Gastroesophageal sphincter (tissue), 4 donors: ENCODE data around the gene NISCH. TPM values are rescaled to one million over a fixed set of nuclear protein-coding genes. Genes with fewer than 3 reads are reported as not detected.

Experiments used
- ATAC-seq: fragments of 150-250 bp; one replicate; pipeline ENCODE4 v1.9.1; 2016; ENCODE audit warnings: mild to moderate bottlenecking, moderate library complexity
- H3K27ac ChIP-seq, 4 donors: fragments of 200-600 bp; sonication (generic) in 3 of 4; 1 replicate in 3 of 4; 2 replicates in 1 of 4; pipeline ENCODE4 v1.5.1; 2016 to 2019
- H3K27me3 ChIP-seq: fragments of 200-600 bp; sonication (generic); one replicate; pipeline ENCODE4 v1.5.1; 2019
- H3K36me3 ChIP-seq, 2 donors: fragments of 200-600 bp; sonication (generic); one replicate each; pipeline ENCODE4 v1.5.1; 2019; ENCODE audit warnings: control low read depth in 1 of 2
- H3K4me1 ChIP-seq, 3 donors: fragments of 200-600 bp; sonication (generic); 1 replicate in 2 of 3; 2 replicates in 1 of 3; pipeline ENCODE4 v1.5.1; 2016 to 2019; ENCODE audit warnings: control low read depth in 2 of 3
- H3K4me3 ChIP-seq, 2 donors: fragments of 200-600 bp; sonication (generic); one replicate each; pipeline ENCODE4 v1.5.1; 2019; ENCODE audit warnings: mild to moderate bottlenecking in 1 of 2, moderate library complexity in 1 of 2
- H3K9me3 ChIP-seq, 3 donors: fragments of 200-600 bp; sonication (generic); one replicate each; pipeline ENCODE4 v1.5.1; 2017 to 2019; ENCODE audit warnings: control low read depth in 2 of 3
- EP300 ChIP-seq: sonication (generic); formaldehyde crosslinking; IDR thresholded peaks from one replicate; pipeline ENCODE4 v1.6.1; 2017; ENCODE audit warnings: antibody characterized with exemption, mild to moderate bottlenecking
- POLR2A ChIP-seq, 2 donors: fragments of 450-650 bp; IDR thresholded peaks; one replicate each; pipeline ENCODE4 v1.6.1; 2017; ENCODE audit warnings: antibody characterized with exemption in 2 of 2, mild to moderate bottlenecking in 2 of 2, moderate library complexity in 1 of 2
- POLR2AphosphoS5 ChIP-seq: sonication (generic); formaldehyde crosslinking; IDR thresholded peaks from one replicate; pipeline ENCODE4 v1.6.1; 2017; ENCODE audit warnings: antibody characterized with exemption
- WGBS, 2 donors: methylation state at CpG; one replicate each; pipeline ENCODE4 v1.1.5; 2018; ENCODE audit warnings: low coverage in 1 of 2; 5-methylcytosine and 5-hydroxymethylcytosine counted together
- total RNA-seq, 4 donors: library from RNA; depleted of rRNA; stranded (reverse); fragments of >200 nt; gene quantifications; one replicate each; pipeline ENCODE4 v1.1.0, GENCODE V29; 2016
- TF ChIP-seq, protein P1 (sequence below), 4 experiments: fragments of 200-600 bp in 2 of 4; fragments of 450-650 bp in 2 of 4; sonication (generic) in 1 of 4; IDR thresholded peaks; one replicate each; pipeline ENCODE4 v1.5.1; 2017 to 2019; ENCODE audit warnings: antibody characterized with exemption in 4 of 4, mild to moderate bottlenecking in 2 of 4, moderate library complexity in 2 of 4

The NISCH gene
- total RNA-seq, 4 donors from 2014 or later, result 56.7 to 95.9 (median 78.9) TPM

DNA sequence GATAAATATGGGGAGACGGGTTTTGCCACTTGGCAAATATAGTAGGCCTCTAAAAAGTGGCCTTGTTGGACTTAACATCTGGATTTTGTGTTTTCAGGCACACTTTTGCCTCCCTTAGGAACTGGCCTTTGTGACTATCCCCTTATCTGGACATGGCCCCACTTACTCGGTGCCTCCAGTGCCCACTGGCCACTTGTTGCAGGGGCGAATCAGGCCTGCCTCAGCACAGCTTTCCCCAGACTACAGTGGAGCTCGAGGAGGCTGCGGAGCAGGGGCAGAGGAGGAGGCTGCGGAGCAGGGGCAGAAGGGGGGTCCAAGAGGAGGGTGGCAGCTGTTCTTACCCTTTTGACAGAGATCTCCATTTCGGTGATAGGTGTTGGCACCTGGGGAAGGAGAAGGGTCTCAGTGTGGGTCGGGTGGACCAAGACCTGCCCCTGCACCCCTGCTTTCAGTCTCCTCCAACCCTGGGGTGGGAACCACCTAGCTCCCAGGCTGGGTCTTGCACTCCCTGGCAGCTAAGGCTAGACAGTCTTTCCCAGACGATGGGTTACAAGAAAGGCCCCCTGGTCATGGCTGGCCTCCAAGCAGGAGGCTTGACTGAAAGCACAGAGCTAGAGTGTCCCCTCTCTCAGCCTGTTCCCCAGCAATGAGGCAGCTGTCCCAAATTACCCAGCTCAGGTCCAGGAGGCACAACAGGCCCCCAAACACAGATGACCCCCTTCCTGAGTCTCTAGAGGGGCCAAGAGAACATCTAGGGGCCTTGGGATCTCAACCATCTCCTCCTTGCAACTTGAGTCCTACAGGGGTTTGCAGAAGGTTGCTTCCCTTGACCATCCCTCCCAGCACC is 16.6 kb upstream of the NISCH start:
- H3K4me3 ChIP-seq, result no peak overlapping the region
- no peak for ATAC-seq
- no peaks in the 10 kb centered on the region for H3K9me3 ChIP-seq
- peaks cover 0 to 8% (median 0%) of the 10 kb centered on the region in 3 donors for H3K4me1 ChIP-seq
- no peaks in the 10 kb centered on the region for H3K36me3 ChIP-seq
- WGBS, 2 donors, result 60 to 77% methylated on average over 1 to 4 of the region's 9 CpGs
- no peak overlapping the region for H3K27ac ChIP-seq
- TF ChIP-seq POLR2AphosphoS5, result no peak
- no peak for TF ChIP-seq EP300
- no peak for TF ChIP-seq POLR2A (IDR thresholded peaks at IDR 0.05)
- TF ChIP-seq, protein P1, sequence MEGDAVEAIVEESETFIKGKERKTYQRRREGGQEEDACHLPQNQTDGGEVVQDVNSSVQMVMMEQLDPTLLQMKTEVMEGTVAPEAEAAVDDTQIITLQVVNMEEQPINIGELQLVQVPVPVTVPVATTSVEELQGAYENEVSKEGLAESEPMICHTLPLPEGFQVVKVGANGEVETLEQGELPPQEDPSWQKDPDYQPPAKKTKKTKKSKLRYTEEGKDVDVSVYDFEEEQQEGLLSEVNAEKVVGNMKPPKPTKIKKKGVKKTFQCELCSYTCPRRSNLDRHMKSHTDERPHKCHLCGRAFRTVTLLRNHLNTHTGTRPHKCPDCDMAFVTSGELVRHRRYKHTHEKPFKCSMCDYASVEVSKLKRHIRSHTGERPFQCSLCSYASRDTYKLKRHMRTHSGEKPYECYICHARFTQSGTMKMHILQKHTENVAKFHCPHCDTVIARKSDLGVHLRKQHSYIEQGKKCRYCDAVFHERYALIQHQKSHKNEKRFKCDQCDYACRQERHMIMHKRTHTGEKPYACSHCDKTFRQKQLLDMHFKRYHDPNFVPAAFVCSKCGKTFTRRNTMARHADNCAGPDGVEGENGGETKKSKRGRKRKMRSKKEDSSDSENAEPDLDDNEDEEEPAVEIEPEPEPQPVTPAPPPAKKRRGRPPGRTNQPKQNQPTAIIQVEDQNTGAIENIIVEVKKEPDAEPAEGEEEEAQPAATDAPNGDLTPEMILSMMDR (IDR thresholded peaks at IDR 0.05), result no peak
- H3K27me3 ChIP-seq, result no peaks in the 10 kb centered on the region

DNA sequence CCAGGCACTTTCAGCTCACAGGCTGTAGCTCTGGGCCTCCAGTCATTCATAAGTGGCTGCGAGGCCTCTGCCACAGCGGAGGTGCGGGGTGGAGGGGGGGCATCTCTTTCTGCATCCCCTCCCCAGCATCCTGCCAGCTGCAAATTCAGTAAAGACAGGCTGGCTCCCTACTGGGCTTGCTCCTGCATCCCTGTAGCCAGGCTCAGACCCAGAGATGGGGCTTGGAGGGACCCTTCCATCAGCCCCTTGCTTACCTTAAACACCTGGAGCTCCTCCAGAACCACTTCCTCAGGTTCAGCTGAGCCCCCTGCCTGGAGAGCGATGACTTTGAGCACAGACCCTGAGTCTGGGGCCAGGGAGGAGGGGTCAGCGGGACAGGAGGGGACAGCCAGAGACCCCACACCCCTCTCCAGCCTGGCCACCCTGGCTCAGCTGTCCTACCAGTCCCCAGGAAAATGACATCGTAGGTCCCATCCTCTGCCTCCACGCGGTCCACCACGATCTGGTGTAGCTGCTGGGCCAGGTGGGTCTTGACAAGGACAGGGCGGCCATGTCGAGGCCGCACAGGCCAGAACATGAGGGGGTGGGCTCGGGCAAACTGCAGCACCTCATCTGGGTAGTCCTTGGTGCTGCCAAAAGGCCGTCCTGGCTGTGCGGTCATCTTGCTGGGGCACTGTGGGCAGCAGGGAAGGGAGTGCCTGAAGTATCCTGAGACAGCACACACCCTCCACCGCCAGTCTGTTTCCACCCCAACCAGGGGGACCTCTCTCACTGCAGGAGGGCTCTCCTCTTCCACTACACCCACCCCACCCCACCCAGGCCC is 15.8 kb upstream of the NISCH start:
- Histone ChIP-seq H3K36me3 (no peaks in the 10 kb centered on the region), H3K27me3 (no peaks in the 10 kb centered on the region), H3K4me1 (peaks cover 0 to 10% (median 0%) of the 10 kb centered on the region in 3 donors), H3K4me3 (no peak overlapping the region), H3K9me3 (no peaks in the 10 kb centered on the region), H3K27ac (no peak overlapping the region)
- WGBS, 2 donors, result 93% methylated on average over 3 of the region's 16 CpGs; no CpG with 5 or more reads in 1 of the 2 donors
- TF ChIP-seq POLR2AphosphoS5 (no peak), EP300 (no peak), POLR2A (IDR thresholded peaks at IDR 0.05) (no peak)
- TF ChIP-seq, protein P1 (IDR thresholded peaks at IDR 0.05), result no peak
- no peak for ATAC-seq

DNA sequence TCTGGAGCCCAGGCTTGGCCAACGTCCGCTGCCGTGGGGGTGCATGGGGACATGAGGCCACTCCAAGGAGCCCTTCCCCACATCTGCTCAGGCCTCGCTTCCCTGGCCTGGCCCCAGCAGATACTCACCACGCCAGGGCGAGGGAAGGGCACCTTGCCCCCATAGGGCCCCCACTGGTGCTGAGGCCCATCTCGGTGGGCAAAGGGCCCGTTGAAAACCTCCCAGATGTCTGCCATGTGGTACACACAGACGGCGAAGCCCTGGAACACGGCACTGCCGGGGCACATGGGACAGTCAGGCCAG is 15.2 kb upstream of the NISCH start:
- ATAC-seq, result no peak
- no peaks in the 10 kb centered on the region for H3K27me3 ChIP-seq
- no CpG with 5 or more reads among the region's 12 CpGs for WGBS, 2 donors
- H3K9me3 ChIP-seq, result no peaks in the 10 kb centered on the region
- H3K4me3 ChIP-seq, result no peak overlapping the region
- H3K36me3 ChIP-seq, result no peaks in the 10 kb centered on the region
- H3K27ac ChIP-seq, result no peak overlapping the region
- H3K4me1 ChIP-seq, result peaks cover 0 to 15% (median 0%) of the 10 kb centered on the region in 3 donors
- TF ChIP-seq EP300, result no peak
- TF ChIP-seq POLR2A (IDR thresholded peaks at IDR 0.05), result no peak
- TF ChIP-seq, protein P1 (IDR thresholded peaks at IDR 0.05), result no peak
- no peak for TF ChIP-seq POLR2AphosphoS5

DNA sequence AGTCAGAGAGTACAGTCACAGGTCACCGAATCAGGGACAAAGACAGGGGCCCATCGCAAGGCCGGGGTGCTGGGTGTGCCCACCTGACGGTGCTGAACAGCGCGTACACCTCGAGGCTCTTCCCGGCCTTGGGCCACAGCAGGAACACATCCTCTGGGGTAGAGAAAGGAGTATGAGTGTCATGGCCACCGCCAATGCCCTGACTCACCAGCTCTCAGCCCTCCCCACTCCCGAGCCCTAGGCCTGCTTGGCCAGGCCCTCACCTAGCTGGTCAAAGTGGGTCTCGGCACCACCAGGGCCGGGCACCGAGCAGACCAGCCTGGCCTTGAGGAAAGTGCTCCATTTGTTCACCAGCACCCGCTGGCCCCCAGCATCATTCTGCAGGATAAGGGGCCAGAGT is 14.7 kb upstream of the NISCH start:
- Histone ChIP-seq H3K4me3 (no peak overlapping the region), H3K27ac (no peak overlapping the region), H3K27me3 (no peaks in the 10 kb centered on the region), H3K36me3 (no peaks in the 10 kb centered on the region), H3K9me3 (no peaks in the 10 kb centered on the region), H3K4me1 (peaks cover 0 to 14% (median 0%) of the 10 kb centered on the region in 3 donors)
- no peak for ATAC-seq
- TF ChIP-seq EP300, result no peak
- TF ChIP-seq, protein P1 (IDR thresholded peaks at IDR 0.05), result no peak
- no peak for TF ChIP-seq POLR2A (IDR thresholded peaks at IDR 0.05)
- TF ChIP-seq POLR2AphosphoS5, result no peak
- no CpG with 5 or more reads among the region's 14 CpGs for WGBS, 2 donors
